GM12875 (cell line): ENCODE data around the gene PIP5K1B.
A peak's percentile ranks its signal among the peaks of the same experiment; 100 is the strongest.

Experiments used
- H3K4me3 ChIP-seq: one replicate; pipeline ENCODE4 v1.5.1; 2011; ENCODE audit warnings: low read depth, low read length, control low read depth
- TF ChIP-seq, protein P1 (sequence below): IDR thresholded peaks from 2 replicates; pipeline ENCODE4 v1.5.1; 2011; ENCODE audit warnings: low read depth, mild to moderate bottlenecking, control low read depth, inconsistent platforms, low read length, moderate library complexity, borderline replicate concordance; ENCODE audit not compliant: insufficient read depth

Gene PIP5K1B

GRCh38 chr9:68991457-68991856 is 286.4 kb downstream of the PIP5K1B start:
- TF ChIP-seq, protein P1, sequence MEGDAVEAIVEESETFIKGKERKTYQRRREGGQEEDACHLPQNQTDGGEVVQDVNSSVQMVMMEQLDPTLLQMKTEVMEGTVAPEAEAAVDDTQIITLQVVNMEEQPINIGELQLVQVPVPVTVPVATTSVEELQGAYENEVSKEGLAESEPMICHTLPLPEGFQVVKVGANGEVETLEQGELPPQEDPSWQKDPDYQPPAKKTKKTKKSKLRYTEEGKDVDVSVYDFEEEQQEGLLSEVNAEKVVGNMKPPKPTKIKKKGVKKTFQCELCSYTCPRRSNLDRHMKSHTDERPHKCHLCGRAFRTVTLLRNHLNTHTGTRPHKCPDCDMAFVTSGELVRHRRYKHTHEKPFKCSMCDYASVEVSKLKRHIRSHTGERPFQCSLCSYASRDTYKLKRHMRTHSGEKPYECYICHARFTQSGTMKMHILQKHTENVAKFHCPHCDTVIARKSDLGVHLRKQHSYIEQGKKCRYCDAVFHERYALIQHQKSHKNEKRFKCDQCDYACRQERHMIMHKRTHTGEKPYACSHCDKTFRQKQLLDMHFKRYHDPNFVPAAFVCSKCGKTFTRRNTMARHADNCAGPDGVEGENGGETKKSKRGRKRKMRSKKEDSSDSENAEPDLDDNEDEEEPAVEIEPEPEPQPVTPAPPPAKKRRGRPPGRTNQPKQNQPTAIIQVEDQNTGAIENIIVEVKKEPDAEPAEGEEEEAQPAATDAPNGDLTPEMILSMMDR = no peak
- H3K4me3 ChIP-seq = no peak overlapping the region

- TF ChIP-seq, protein P1 = no peak
- no peak overlapping the region for H3K4me3 ChIP-seq
These were observed 290.7 kb downstream of the PIP5K1B start for GRCh38 chr9:68995776-68996175.

- H3K4me3 ChIP-seq = no peak overlapping the region
- TF ChIP-seq, protein P1 = no peak
These were observed 291.4 kb downstream of the PIP5K1B start for GRCh38 chr9:68996462-68996861.

DNA sequence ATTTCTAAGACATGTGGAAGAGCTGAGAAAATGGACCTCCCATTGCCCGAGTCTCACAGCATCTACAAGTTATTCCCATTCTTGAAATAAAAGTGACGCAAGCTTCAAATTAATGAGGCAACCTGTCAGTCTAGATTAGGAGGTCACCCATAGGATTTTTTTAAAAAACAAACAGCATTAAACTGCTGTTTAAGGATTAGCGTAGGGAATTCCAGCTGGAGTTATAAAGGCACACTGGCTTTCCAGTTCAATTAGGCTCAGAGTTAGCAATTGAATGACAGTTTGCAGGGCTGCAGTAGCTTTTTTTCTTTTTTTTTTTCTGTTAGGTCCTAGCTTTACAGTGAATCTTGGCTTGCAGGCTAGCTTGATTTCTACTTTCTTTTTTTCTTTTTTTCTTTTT is 292.6 kb downstream of the PIP5K1B start:
- H3K4me3 ChIP-seq = no peak overlapping the region
- TF ChIP-seq, protein P1 = no peak

DNA sequence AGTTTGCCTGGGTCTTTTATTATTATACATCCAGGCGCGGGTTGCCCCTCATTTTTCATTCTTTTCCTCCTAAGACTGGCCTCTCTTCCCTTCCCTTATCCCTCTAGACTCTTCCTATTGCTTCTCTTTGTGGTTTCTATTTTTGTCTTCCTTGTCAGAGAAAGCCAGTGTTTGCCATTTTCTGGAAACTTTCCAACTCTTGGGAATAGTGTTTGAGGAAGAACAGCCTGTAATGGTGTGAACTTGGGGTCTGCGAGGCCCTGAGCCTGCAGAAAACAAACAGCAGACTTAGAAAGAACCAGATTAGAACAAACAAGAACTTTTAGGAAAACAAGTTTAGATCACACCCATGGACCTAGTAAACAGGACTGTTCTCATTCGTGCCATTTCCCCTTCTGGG is 293.3 kb downstream of the PIP5K1B start:
- no peak overlapping the region for H3K4me3 ChIP-seq
- TF ChIP-seq, protein P1 = no peak

GRCh38 chr9:68998812-68999211 is 293.8 kb downstream of the PIP5K1B start:
- H3K4me3 ChIP-seq = no peak overlapping the region

DNA sequence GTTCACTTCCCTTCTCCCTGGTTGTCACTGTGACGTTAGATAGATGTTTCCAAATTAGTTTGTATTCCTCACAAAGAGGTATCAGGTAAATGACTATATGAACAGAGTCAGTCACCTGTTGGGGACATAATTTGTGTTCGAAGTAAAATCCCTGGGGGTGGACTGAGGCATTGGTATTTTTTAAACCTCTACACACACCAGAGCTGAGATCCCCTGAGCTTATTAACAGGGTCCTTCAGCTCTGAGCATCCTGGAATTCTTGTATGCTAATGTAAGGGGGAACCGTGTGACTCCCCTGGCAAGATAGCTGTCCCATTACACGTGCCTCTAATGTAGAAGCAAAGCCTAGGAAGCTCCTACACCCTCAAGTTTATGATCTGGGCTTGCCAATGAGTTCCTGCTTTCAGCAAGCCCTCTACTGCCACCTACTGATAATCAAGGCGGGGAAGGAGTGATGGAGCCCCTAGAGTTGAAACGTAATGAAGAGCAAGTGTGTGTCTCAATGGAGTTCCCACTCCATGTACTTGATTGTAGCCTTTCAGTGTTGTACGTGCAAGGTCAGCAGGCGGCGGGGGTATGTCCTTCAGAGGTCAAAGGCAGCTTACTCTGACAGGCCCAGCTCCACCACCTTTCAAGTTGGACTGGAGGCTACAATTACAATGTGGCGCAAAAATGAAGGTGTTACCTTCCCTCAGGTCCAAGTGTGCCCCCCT is 294.5 kb downstream of the PIP5K1B start:
- TF ChIP-seq, protein P1 = peak; percentile 80
- H3K4me3 ChIP-seq = no peak overlapping the region

More at GRCh38 chr9:68998812-68999211, 293.8 kb downstream of the PIP5K1B start:
- TF ChIP-seq, protein P1 = no peak
